GM12865 (cell line): ENCODE results near the gene CDYL.

Experiments used
- DNase-seq: peaks from one replicate; pipeline ENCODE4 v3.0.0; 2010; ENCODE audit warnings: low read depth
- H3K4me3 ChIP-seq: 2 replicates; pipeline ENCODE4 v1.5.1; 2011; ENCODE audit warnings: mild to moderate bottlenecking, low read depth, low read length, control low read depth
- CTCF ChIP-seq: IDR thresholded peaks from 2 replicates; pipeline ENCODE4 v1.5.1; 2011; ENCODE audit warnings: low read length, control low read depth, low read depth, inconsistent platforms; ENCODE audit not compliant: insufficient read depth; ENCODE audit errors: missing control alignments

Gene CDYL

GRCh38 chr6:4872841-4873240, 96.6 kb downstream of the CDYL start:
- H3K4me3 ChIP-seq, result no peak overlapping the region
- DNase-seq, result no peak
- TF ChIP-seq CTCF, result no peak

GRCh38 chr6:4873928-4874327, 97.7 kb downstream of the CDYL start:
- DNase-seq, result no peak
- no peak overlapping the region for H3K4me3 ChIP-seq
- no peak for TF ChIP-seq CTCF

GRCh38 chr6:4879741-4880275, 103.6 kb downstream of the CDYL start:
- TF ChIP-seq CTCF, result no peak
- DNase-seq, result peak; percentile 85
- H3K4me3 ChIP-seq, result 0 out of 2 replicates have a peak overlapping the region, but pooled peaks have one; percentile 10

- 0 out of 2 replicates have a peak overlapping the region, but pooled peaks have one; percentile 10 for H3K4me3 ChIP-seq
- TF ChIP-seq CTCF, result no peak
- DNase-seq, result no peak
Measured at GRCh38 chr6:4880363-4880762, 104.2 kb downstream of the CDYL start.

- DNase-seq, result no peak
- TF ChIP-seq CTCF, result no peak
- no peak overlapping the region for H3K4me3 ChIP-seq
Measured at GRCh38 chr6:4883298-4883697, 107.1 kb downstream of the CDYL start.

- DNase-seq, result no peak
- no peak for TF ChIP-seq CTCF
- no peak overlapping the region for H3K4me3 ChIP-seq
Measured at GRCh38 chr6:4884646-4885340, 108.6 kb downstream of the CDYL start.

GRCh38 chr6:4885341-4885933, 109.2 kb downstream of the CDYL start:
- H3K4me3 ChIP-seq, result no peak overlapping the region
- TF ChIP-seq CTCF, result no peak
- DNase-seq, result peak; percentile 29
